Loucy (cell line): ENCODE measurements around the gene TMEM185A.

Source experiments
- CTCF ChIP-seq: fragments of 200-600 bp; sonication (generic); conservative IDR thresholded peaks from 2 replicates; pipeline ENCODE4 v1.5.1; 2014; ENCODE audit warnings: mild to moderate bottlenecking, antibody characterized with exemption, low read length
- EZH2phosphoT487 ChIP-seq: fragments of 200-600 bp; IDR thresholded peaks from 2 replicates; pipeline ENCODE4 v1.6.1; 2018; ENCODE audit warnings: antibody characterized with exemption, mild to moderate bottlenecking, moderate library complexity, borderline replicate concordance

GRCh38 chrX:149568701-149569296 is 62.8 kb downstream of the TMEM185A start:
- TF ChIP-seq CTCF (no peak), EZH2phosphoT487 (no peak)
